Measurements from ENCODE around the gene ARHGAP15.

GRCh38 chr2:143398781-143399180, 269.6 kb downstream of the ARHGAP15 start:
- TF ChIP-seq CTCF (IDR thresholded peaks at IDR 0.05; ENCODE audit: low read length) (no peak), EZH2 (optimal IDR thresholded peaks at IDR 0.05; ENCODE audit: low read depth, low read length) (no peak), EZH2phosphoT487 (IDR thresholded peaks at IDR 0.05; ENCODE audit: low read length) (no peak)

Measured in MM.1S (cell line).